Effector memory CD4-positive, alpha-beta T cell (primary cell): ENCODE data around the gene MYO5A.

Source experiments
- DNase-seq, 3 donors: peaks; one replicate each; pipeline ENCODE4 v3.0.0-alpha.2; 2020
- H3K27ac ChIP-seq: 2 replicates; pipeline ENCODE4 v1.7.0; 2013; ENCODE audit warnings: mild to moderate bottlenecking, low read length, moderate library complexity; ENCODE audit not compliant: insufficient read depth, poor library complexity, severe bottlenecking
- H3K27me3 ChIP-seq: replicated peaks from 2 replicates; pipeline ENCODE4 v1.7.0; 2013; ENCODE audit warnings: mild to moderate bottlenecking, low read length; ENCODE audit not compliant: insufficient read depth, control insufficient read depth, poor library complexity, severe bottlenecking
- H3K36me3 ChIP-seq: 2 replicates; pipeline ENCODE4 v1.7.0; 2013; ENCODE audit warnings: mild to moderate bottlenecking, low read length, moderate library complexity; ENCODE audit not compliant: control insufficient read depth, insufficient read depth
- H3K4me1 ChIP-seq: 2 replicates; pipeline ENCODE4 v1.7.0; 2013; ENCODE audit warnings: low read length, mild to moderate bottlenecking; ENCODE audit not compliant: control insufficient read depth, insufficient read depth, poor library complexity, severe bottlenecking
- H3K4me3 ChIP-seq: 2 replicates; pipeline ENCODE4 v1.7.0; 2013; ENCODE audit warnings: low read length, low read depth, mild to moderate bottlenecking; ENCODE audit not compliant: insufficient read depth, poor library complexity, severe bottlenecking
- H3K9me3 ChIP-seq: 2 replicates; pipeline ENCODE4 v1.7.0; 2013; ENCODE audit warnings: mild to moderate bottlenecking, low read length, moderate library complexity; ENCODE audit not compliant: control insufficient read depth

MYO5A gene

GRCh38 chr15:52509500-52510245 is 19.0 kb downstream of the MYO5A start:
- DNase-seq: no peak
- Histone ChIP-seq H3K36me3 (no peaks in the 10 kb centered on the region), H3K27ac (peak overlapping the region; percentile 2), H3K4me3 (no peak overlapping the region), H3K9me3 (no peaks in the 10 kb centered on the region), H3K4me1 (peaks cover 5% of the 10 kb centered on the region), H3K27me3 (no peaks in the 10 kb centered on the region)

- Histone ChIP-seq H3K27me3 (no peaks in the 10 kb centered on the region), H3K27ac (no peak overlapping the region), H3K4me1 (peaks cover 5% of the 10 kb centered on the region), H3K36me3 (no peaks in the 10 kb centered on the region), H3K9me3 (no peaks in the 10 kb centered on the region), H3K4me3 (no peak overlapping the region)
- no peak for DNase-seq
Measured at GRCh38 chr15:52506549-52506948, 22.1 kb downstream of the MYO5A start.

GRCh38 chr15:52505151-52505550 is 23.5 kb downstream of the MYO5A start:
- H3K4me1 ChIP-seq: peaks cover 4% of the 10 kb centered on the region
- DNase-seq: no peak
- no peaks in the 10 kb centered on the region for H3K36me3 ChIP-seq
- no peaks in the 10 kb centered on the region for H3K27me3 ChIP-seq
- H3K9me3 ChIP-seq: no peaks in the 10 kb centered on the region
- no peak overlapping the region for H3K27ac ChIP-seq
- no peak overlapping the region for H3K4me3 ChIP-seq

GRCh38 chr15:52503788-52504496 is 24.7 kb downstream of the MYO5A start:
- Histone ChIP-seq H3K9me3 (no peaks in the 10 kb centered on the region), H3K4me3 (no peak overlapping the region), H3K36me3 (no peaks in the 10 kb centered on the region), H3K4me1 (no peaks in the 10 kb centered on the region), H3K27me3 (no peaks in the 10 kb centered on the region), H3K27ac (no peak overlapping the region)
- DNase-seq: no peak

- no peaks in the 10 kb centered on the region for H3K27me3 ChIP-seq
- H3K4me3 ChIP-seq: no peak overlapping the region
- H3K4me1 ChIP-seq: no peaks in the 10 kb centered on the region
- DNase-seq: no peak
- no peak overlapping the region for H3K27ac ChIP-seq
- no peaks in the 10 kb centered on the region for H3K9me3 ChIP-seq
- no peaks in the 10 kb centered on the region for H3K36me3 ChIP-seq
Measured at GRCh38 chr15:52502608-52503007, 26.1 kb downstream of the MYO5A start.

- Histone ChIP-seq H3K27ac (no peak overlapping the region), H3K4me3 (no peak overlapping the region), H3K4me1 (no peaks in the 10 kb centered on the region), H3K9me3 (no peaks in the 10 kb centered on the region), H3K36me3 (no peaks in the 10 kb centered on the region), H3K27me3 (no peaks in the 10 kb centered on the region)
- DNase-seq: no peak
Measured at GRCh38 chr15:52499506-52499905, 29.2 kb downstream of the MYO5A start.

GRCh38 chr15:52498706-52499105 is 30.0 kb downstream of the MYO5A start:
- no peak for DNase-seq
- Histone ChIP-seq H3K27ac (no peak overlapping the region), H3K4me3 (no peak overlapping the region), H3K9me3 (no peaks in the 10 kb centered on the region), H3K4me1 (no peaks in the 10 kb centered on the region), H3K27me3 (no peaks in the 10 kb centered on the region), H3K36me3 (no peaks in the 10 kb centered on the region)

GRCh38 chr15:52496776-52497470 is 31.8 kb downstream of the MYO5A start:
- H3K27ac ChIP-seq: no peak overlapping the region
- DNase-seq: no peak
- H3K27me3 ChIP-seq: no peaks in the 10 kb centered on the region
- H3K4me3 ChIP-seq: no peak overlapping the region
- H3K9me3 ChIP-seq: no peaks in the 10 kb centered on the region
- no peaks in the 10 kb centered on the region for H3K4me1 ChIP-seq
- H3K36me3 ChIP-seq: no peaks in the 10 kb centered on the region

- Histone ChIP-seq H3K27ac (no peak overlapping the region), H3K4me1 (no peaks in the 10 kb centered on the region), H3K27me3 (no peaks in the 10 kb centered on the region), H3K4me3 (no peak overlapping the region), H3K36me3 (no peaks in the 10 kb centered on the region), H3K9me3 (no peaks in the 10 kb centered on the region)
- DNase-seq: no peak
Measured at GRCh38 chr15:52496175-52496574, 32.5 kb downstream of the MYO5A start.

GRCh38 chr15:52495125-52495524 is 33.6 kb downstream of the MYO5A start:
- H3K36me3 ChIP-seq: no peaks in the 10 kb centered on the region
- no peaks in the 10 kb centered on the region for H3K4me1 ChIP-seq
- no peaks in the 10 kb centered on the region for H3K27me3 ChIP-seq
- H3K9me3 ChIP-seq: no peaks in the 10 kb centered on the region
- no peak for DNase-seq
- no peak overlapping the region for H3K4me3 ChIP-seq
- H3K27ac ChIP-seq: no peak overlapping the region
